NCI-H2171 treated with DMSO at 0.1 percent for 48 hours (cell line): ENCODE measurements around the gene LRRFIP1.
A peak's percentile ranks its signal among the peaks of the same experiment; 100 is the strongest.
"Not testable (repeated sequence)": the region's sequence is repeated elsewhere in the genome, so short reads cannot be mapped to it uniquely, and the experiment has no call there.

ENCODE experiments used
- DNase-seq: peaks from one replicate; lab custom pipeline; 2025; lab: John Stamatoyannopoulos, UW

Gene LRRFIP1

GRCh38 chr2:237779521-237779920 is 152.1 kb downstream of the LRRFIP1 start:
- DNase-seq: no peak

- peak; percentile 24 for DNase-seq
Measured at GRCh38 chr2:237782181-237782580, 154.8 kb downstream of the LRRFIP1 start.

GRCh38 chr2:237783678-237784077 is 156.3 kb downstream of the LRRFIP1 start:
- not testable (repeated sequence) for DNase-seq

GRCh38 chr2:237786936-237787335 is 159.5 kb downstream of the LRRFIP1 start:
- DNase-seq: no peak

- DNase-seq: no peak
Measured at GRCh38 chr2:237790353-237790752, 163.0 kb downstream of the LRRFIP1 start.

GRCh38 chr2:237791977-237792727 is 164.8 kb downstream of the LRRFIP1 start:
- no peak for DNase-seq

- no peak for DNase-seq
Measured at GRCh38 chr2:237797253-237797652, 169.9 kb downstream of the LRRFIP1 start.

- DNase-seq: no peak
Measured at GRCh38 chr2:237798236-237799059, 171.1 kb downstream of the LRRFIP1 start, which contains the start of gene RBM44. RBM44 (plus strand) TSS chr2:237798779; CDS start chr2:237813610, 14,831 bp downstream.

- DNase-seq: no peak
Measured at GRCh38 chr2:237799060-237799428, 171.7 kb downstream of the LRRFIP1 start.

- no peak for DNase-seq
Measured at GRCh38 chr2:237801466-237801865, 174.1 kb downstream of the LRRFIP1 start.

- DNase-seq: no peak
Measured at GRCh38 chr2:237806334-237806733, 178.9 kb downstream of the LRRFIP1 start.

GRCh38 chr2:237815637-237816036 is 188.2 kb downstream of the LRRFIP1 start:
- DNase-seq: no peak

GRCh38 chr2:237816531-237816930 is 189.1 kb downstream of the LRRFIP1 start:
- DNase-seq: no peak

- no peak for DNase-seq
Measured at GRCh38 chr2:237818066-237818473, 190.7 kb downstream of the LRRFIP1 start.

- no peak for DNase-seq
Measured at GRCh38 chr2:237819231-237819630, 191.8 kb downstream of the LRRFIP1 start.

GRCh38 chr2:237820421-237820820 is 193.0 kb downstream of the LRRFIP1 start:
- DNase-seq: no peak

GRCh38 chr2:237823544-237823943 is 196.2 kb downstream of the LRRFIP1 start:
- no peak for DNase-seq

GRCh38 chr2:237824085-237824484 is 196.7 kb downstream of the LRRFIP1 start:
- DNase-seq: no peak

- DNase-seq: no peak
Measured at GRCh38 chr2:237827421-237827987, 200.1 kb downstream of the LRRFIP1 start.
